Mesothelial cell of epicardium (in vitro differentiated cells): Measurements from ENCODE around the gene DCLK1. TPM values are rescaled to one million over a fixed set of nuclear protein-coding genes. Genes with fewer than 3 reads are reported as not detected.

Experiments used
- DNase-seq, 2 experiments: peaks; one replicate each; pipeline ENCODE4 v3.0.0; 2021; ENCODE audit warnings: low spot score in 2 of 2; ENCODE audit not compliant: unreplicated experiment in 2 of 2
- H3K27ac Mint-ChIP-seq: 2 replicates; pipeline ENCODE4 v1.8.0; 2021; ENCODE audit warnings: mixed read lengths
- H3K27me3 Mint-ChIP-seq: 2 replicates; pipeline ENCODE4 v1.8.0; 2021; ENCODE audit warnings: low read depth, mixed read lengths
- H3K36me3 Mint-ChIP-seq: 2 replicates; pipeline ENCODE4 v1.8.0; 2021; ENCODE audit warnings: mixed read lengths
- H3K4me1 Mint-ChIP-seq: 2 replicates; pipeline ENCODE4 v1.8.0; 2021; ENCODE audit warnings: mixed read lengths
- H3K4me3 Mint-ChIP-seq: 2 replicates; pipeline ENCODE4 v1.8.0; 2021; ENCODE audit warnings: mild to moderate bottlenecking, moderate library complexity, mixed read lengths
- H3K9me3 Mint-ChIP-seq: 2 replicates; pipeline ENCODE4 v1.8.0; 2021; ENCODE audit warnings: mixed read lengths
- CTCF ChIP-seq: fragments of 200-600 bp; sonication (generic); IDR thresholded peaks from one replicate; pipeline ENCODE4 v1.5.0; 2021; ENCODE audit warnings: antibody characterized with exemption; ENCODE audit not compliant: unreplicated experiment
- total RNA-seq: library from RNA; stranded (reverse); gene quantifications from 3 replicates; pipeline ENCODE4 v1.2.1, GENCODE V29; 2021

DCLK1 gene
- total RNA-seq, 1 donor from 2014 or later, result 21.7 TPM

GRCh38 chr13:36088001-36088400 lies 43.2 kb downstream of the DCLK1 start:
- Mint-ChIP-seq H3K4me3 (no peak overlapping the region), H3K27ac (no peak overlapping the region), H3K9me3 (peaks cover 4% of the 10 kb centered on the region), H3K36me3 (peaks cover 5% of the 10 kb centered on the region), H3K27me3 (no peaks in the 10 kb centered on the region), H3K4me1 (peaks cover 37% of the 10 kb centered on the region)
- no peak for DNase-seq
- TF ChIP-seq CTCF, result no peak

GRCh38 chr13:36086117-36086516 lies 45.1 kb downstream of the DCLK1 start:
- Mint-ChIP-seq H3K27me3 (no peaks in the 10 kb centered on the region), H3K27ac (no peak overlapping the region), H3K4me1 (peaks cover 32% of the 10 kb centered on the region), H3K4me3 (no peak overlapping the region), H3K36me3 (peaks cover 2% of the 10 kb centered on the region), H3K9me3 (no peaks in the 10 kb centered on the region)
- no peak for TF ChIP-seq CTCF
- no peak for DNase-seq

- H3K36me3 Mint-ChIP-seq, result peaks cover 2% of the 10 kb centered on the region
- H3K4me1 Mint-ChIP-seq, result peaks cover 18% of the 10 kb centered on the region
- no peaks in the 10 kb centered on the region for H3K27me3 Mint-ChIP-seq
- no peaks in the 10 kb centered on the region for H3K9me3 Mint-ChIP-seq
- no peak for TF ChIP-seq CTCF
- no peak overlapping the region for H3K4me3 Mint-ChIP-seq
- DNase-seq, result no peak
- peak overlapping the region; percentile 21 for H3K27ac Mint-ChIP-seq
These were observed 47.1 kb downstream of the DCLK1 start for GRCh38 chr13:36084131-36084530.

- Mint-ChIP-seq H3K36me3 (peaks cover 7% of the 10 kb centered on the region), H3K4me1 (peaks cover 12% of the 10 kb centered on the region), H3K4me3 (no peak overlapping the region), H3K9me3 (peaks cover 4% of the 10 kb centered on the region), H3K27ac (no peak overlapping the region), H3K27me3 (no peaks in the 10 kb centered on the region)
- TF ChIP-seq CTCF, result no peak
- no peak for DNase-seq
These were observed 48.4 kb downstream of the DCLK1 start for GRCh38 chr13:36082806-36083205.

- Mint-ChIP-seq H3K27ac (no peak overlapping the region), H3K4me3 (no peak overlapping the region), H3K4me1 (peaks cover 12% of the 10 kb centered on the region), H3K27me3 (no peaks in the 10 kb centered on the region), H3K36me3 (peaks cover 6% of the 10 kb centered on the region), H3K9me3 (peaks cover 4% of the 10 kb centered on the region)
- no peak for DNase-seq
- no peak for TF ChIP-seq CTCF
These were observed 48.8 kb downstream of the DCLK1 start for GRCh38 chr13:36082396-36082795.

- Mint-ChIP-seq H3K4me3 (no peak overlapping the region), H3K36me3 (peaks cover 5% of the 10 kb centered on the region), H3K4me1 (peaks cover 28% of the 10 kb centered on the region), H3K27me3 (no peaks in the 10 kb centered on the region), H3K9me3 (peaks cover 9% of the 10 kb centered on the region), H3K27ac (no peak overlapping the region)
- DNase-seq, result no peak
- TF ChIP-seq CTCF, result no peak
These were observed 55.0 kb downstream of the DCLK1 start for GRCh38 chr13:36076211-36076610.
